Cerebellar nuclear complex (tissue), 1 donor: ENCODE results near the gene NDUFS7.

Source experiments
- DNase-seq, 2 experiments: peaks; one replicate each; lab custom pipeline; 2025; lab: John Stamatoyannopoulos, UW

NDUFS7 gene

GRCh38 chr19:1364070-1364704 lies 19.5 kb upstream of the NDUFS7 start:
- no peak for DNase-seq

- no peak for DNase-seq
Measured at GRCh38 chr19:1365319-1366269, 18.1 kb upstream of the NDUFS7 start.

DNA sequence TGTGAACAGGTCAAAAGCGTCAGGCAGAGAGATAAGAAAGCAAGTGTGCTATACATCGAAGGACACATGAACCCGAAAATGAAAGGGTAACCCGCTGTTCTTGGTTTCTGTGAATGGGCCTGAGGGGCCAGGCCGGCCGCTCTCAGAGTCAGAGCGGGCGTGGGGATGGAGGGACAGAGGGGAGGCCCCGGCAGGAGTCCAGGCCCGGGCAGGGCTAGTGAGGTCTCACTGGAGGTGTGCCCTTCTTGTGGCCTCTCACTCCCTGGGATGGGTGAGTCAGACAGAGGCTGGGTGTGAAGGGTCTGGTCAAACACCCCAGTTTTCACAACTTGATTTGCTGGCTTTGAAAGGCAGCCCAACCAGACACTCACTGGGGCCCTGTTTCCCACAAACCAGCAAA lies 17.4 kb upstream of the NDUFS7 start:
- DNase-seq = no peak

GRCh38 chr19:1366899-1367870 lies 16.5 kb upstream of the NDUFS7 start:
- DNase-seq = no peak

DNA sequence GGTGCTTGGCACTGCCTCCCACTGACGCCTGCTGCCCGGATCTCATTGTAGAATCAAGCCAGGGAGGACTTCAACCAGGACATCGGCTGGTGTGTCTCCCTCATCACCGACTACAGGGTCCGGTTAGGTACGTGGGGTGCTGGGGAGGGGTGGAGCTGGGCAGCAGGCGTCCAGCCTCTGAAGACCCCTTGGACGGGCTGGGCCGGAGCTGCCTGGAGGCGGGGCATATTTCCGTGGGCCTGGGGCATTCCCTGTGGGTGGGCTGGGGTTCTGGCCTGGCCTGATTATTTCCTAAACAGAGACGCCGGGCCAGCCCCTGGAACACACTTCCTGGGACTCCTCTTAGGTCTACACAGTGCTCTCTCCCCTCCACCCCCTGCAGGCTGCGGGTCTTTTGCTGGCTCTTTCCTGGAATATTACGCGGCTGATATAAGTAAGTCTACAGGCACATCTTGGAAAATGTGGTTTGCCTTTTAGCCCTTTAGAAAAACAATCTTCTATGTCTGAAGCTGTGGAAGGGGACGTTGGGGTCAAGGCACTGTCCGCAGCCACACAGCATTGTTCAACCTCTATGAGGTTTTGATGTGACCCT lies 14.4 kb upstream of the NDUFS7 start:
- no peak for DNase-seq

DNA sequence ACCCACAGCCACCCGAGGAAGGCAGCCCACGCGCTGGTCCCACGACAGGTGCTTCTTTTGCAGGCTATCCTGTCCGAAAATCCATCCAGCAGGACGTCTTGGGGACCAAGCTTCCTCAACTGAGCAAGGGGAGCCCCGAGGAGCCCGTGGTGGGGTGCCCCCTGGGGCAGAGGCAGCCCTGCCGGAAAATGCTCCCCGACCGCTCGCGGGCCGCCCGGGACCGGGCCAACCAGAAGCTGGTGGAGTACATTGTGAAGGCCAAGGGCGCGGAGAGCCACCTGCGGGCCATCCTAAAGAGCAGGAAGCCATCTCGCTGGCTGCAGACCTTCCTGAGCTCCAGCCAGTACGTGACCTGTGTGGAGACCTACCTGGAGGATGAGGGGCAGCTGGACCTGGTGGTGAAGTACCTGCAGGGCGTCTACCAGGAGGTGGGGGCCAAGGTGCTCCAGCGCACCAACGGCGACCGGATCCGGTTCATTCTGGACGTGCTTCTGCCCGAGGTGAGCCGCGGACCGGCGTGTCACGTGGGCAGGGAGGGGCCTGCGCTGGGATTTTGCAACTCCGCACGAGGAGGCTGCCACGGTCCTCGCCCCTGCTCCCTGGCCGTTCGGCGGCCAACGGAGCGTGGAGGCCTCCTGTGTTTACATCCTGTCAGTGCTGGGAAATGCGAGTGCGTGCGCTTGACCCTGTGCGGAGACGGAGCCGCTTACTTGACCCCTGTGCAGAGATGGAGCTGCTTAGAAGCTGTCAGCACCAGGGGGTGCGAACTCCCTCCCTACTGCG lies 12.9 kb upstream of the NDUFS7 start:
- DNase-seq = no peak

DNA sequence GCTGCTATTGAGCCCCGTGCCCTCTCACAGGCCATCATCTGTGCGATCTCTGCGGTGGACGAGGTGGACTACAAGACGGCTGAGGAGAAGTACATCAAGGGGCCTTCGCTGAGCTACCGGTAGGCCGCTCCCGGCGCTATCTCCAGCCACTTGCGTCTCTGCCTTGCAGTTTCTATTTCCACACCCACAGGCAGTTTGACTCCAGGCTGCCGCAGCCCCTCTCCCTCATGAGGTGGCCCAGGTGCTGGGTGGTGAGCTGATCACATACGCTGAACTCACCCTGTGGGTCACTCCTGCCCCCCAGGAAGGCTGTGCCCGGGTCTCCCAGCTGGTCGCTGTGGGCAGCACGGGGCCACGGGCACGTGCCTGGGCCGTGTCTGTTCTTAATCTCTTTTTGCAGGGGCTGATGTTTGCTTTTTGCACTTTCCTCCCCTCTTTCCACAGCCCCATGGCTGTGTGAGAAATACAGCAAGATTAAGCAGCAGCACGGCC lies 10.6 kb upstream of the NDUFS7 start:
- DNase-seq = no peak

DNA sequence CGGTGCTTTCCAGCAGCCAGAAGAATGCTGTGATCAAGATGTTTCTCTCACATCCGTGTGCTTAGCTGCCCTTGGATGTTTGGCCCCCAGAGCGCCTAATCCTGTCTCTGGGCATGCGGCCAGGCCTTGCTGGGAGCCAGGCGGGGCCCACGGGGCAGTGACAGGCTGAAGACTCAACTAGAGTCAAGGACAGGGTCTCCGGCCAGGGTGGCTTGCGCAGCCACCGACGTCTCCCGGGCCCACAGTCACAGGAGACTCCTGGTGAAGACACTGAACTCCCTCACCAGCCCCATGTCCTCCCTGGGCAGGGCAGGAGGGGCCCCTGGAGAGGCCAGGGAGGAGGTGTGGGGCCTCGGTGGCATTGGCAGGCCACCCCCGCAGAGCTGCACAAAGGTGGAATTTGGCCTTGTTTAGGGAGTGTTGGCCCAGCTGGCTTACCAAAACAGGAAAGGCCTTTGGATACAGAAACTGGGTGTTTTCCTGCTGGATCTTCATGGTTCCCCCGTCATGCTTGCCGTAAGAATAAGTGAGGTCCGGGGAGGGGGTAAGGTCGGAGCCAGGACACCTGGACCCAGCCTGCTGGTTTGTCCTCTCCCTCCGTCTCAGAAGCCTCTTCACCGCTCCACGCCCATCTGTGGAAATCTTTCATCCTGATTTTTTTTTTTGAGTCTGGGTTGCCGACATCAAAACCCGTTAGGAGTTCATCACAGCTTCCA lies 10.0 kb upstream of the NDUFS7 start:
- no peak for DNase-seq

- no peak for DNase-seq
Measured at GRCh38 chr19:1374250-1374577, 9.5 kb upstream of the NDUFS7 start.

GRCh38 chr19:1376415-1376805 lies 7.3 kb upstream of the NDUFS7 start:
- DNase-seq = no peak

GRCh38 chr19:1377176-1377964 lies 6.3 kb upstream of the NDUFS7 start:
- DNase-seq = no peak

DNA sequence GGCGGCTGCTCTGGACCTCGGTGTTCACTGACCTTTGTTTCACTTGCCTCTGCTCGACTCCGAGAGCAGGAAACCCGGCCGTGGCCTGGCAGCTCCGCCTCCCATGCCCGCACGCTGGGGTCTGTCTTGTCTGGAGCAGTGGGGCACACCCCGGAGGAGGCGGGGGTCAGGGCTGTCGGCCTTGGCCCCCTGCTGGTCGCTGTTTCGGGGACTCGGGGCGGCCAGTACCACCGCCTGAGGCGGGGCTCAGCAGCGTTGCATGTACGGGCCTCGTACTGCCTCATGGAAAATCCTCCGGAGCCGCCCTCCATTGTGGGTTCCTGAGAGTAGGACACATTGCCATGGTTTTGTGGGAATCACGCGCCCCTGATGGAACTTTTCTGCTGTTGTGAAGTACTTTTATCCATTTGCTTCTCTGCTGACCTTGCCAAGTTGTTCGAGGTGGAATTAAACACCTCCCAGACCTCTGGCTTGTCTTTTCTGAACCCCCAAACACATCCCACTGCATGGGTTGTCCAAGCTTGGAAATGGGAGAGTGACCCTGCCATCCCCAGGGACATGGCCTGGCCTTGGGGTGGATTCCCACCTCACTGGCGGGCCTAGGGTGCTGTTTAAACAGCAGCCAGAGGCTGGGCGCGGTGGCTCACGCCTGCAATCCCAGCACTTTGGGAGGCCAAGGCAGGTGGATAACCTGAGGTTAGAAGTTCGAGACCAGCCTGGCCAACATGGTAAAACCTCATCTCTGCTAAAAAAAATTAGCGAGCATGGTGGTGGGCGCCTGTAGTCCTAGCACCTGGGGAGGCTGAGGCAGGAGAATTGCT lies 5.5 kb upstream of the NDUFS7 start:
- DNase-seq = no peak

DNA sequence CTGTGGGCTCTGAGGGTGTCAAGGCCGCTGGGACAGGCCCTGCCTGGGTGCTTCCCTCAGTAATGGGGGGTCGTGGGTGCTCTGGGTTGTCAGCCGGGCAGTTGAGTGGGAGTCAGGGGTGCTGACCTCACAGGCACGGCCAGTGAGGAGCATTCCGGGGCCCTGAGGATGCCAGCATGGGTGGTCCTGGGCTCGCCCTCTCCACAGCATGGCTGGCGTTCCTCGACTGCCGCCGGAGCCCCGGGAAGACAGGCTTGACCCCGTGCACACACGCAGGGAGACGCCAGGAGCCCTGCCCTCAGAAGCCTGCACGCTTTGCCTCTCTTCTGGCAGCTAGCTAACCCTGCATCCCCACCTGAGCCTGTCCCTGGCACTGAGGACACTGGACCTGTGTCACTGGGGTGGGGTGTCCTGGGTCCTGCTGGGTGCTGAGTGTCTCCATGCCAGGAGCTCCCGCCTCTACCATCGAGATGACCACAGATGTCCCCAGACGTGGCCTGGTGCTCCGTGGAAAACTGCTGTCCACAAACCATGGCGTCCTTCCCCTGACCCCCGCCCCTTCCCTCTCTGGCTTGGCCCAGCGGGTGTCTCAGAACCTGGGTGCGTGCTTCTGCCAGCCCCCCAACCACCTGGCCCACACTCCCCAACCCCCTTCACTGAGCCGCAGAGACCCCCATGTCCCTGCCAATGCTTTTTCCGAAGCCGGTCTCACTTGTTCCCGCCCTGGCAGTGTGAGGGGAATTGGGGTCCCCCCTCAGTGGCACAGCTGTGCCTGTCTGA lies 4.4 kb upstream of the NDUFS7 start:
- DNase-seq = no peak

- no peak for DNase-seq
Measured at GRCh38 chr19:1379961-1380489, 3.7 kb upstream of the NDUFS7 start.

GRCh38 chr19:1382250-1382649 lies 1.5 kb upstream of the NDUFS7 start:
- DNase-seq = no peak

DNA sequence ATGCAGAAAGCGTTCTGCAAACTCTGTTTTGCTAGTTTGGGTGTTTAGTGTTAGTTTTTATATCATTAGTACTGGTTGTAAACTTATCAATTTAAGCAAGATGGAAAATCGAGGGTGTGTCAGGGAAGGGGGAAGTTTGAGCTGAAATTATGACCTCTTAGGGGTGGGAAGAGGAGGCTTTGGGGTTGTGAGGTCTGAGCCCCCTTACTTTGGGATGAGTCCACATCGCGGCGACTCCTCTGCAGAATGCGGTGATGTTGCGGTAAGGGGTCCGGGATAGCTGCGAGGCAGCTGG lies 743 bp upstream of the NDUFS7 start:
- DNase-seq = no peak

- DNase-seq = no peak
Measured at GRCh38 chr19:1384085-1384462, 367 bp downstream of the NDUFS7 start.
